HG02678 (cell line): Measurements from ENCODE around the gene MYOM1.
"Not testable (repeated sequence)": the region's sequence is repeated elsewhere in the genome, so short reads cannot be mapped to it uniquely, and the experiment has no call there.

Experiments
- ATAC-seq: cut with Tn5 transposase; IDR thresholded peaks from one replicate; pipeline ENCODE4 v1.9.1; 2021; ENCODE audit warnings: mild to moderate bottlenecking, moderate library complexity; ENCODE audit not compliant: unreplicated experiment

Gene MYOM1

DNA sequence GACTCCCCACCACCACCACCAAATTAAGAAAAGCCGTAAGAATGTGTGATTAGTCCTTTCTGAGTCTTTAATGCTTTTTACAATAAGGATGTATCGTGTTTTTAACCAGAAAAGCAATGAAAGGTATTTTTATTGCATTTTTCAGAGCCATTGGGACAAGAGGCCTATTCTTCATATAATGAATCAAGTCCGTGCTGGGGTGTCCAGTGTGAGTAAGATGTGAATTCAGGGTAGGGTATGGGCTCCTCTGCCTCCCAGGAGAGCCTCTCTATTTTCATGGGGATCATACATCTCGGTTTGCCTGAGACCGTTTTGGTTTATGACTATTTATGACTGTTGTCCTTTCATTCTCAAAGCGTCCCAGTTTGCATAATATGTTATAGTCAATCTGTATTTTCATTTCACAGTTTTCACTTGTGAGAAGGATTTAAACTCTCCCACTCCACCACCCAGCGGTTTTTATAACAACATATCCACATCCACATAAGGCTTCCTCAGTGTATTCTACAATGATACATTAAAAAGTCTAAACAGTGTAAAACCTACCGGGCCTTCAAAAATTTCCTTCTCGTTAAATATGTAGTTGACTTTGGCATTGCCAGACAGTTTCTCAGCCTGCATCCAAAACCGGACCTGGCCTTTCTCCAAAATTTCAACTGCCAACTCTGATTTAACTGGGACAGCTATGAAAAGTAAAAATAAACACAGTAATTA lies 126.0 kb downstream of the MYOM1 start:
- ATAC-seq, result no peak

DNA sequence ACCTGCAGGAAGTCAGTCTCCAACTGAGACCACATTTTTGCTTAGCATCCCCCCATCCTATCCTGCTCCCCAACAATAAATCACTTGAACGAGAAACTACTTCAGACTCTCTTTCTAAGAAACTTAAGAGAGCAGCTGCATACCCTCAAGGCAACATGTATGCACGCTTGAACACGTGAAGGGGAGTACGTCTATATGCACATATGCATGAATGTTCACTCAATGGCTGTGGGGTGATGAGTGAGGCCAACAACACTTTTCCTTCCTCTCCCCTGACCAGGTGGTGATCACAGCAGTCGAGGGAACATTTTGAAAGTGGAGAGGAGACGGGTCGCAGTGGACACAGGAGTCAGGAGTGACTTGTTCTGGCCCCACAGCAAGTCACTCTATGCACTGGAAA lies 127.0 kb downstream of the MYOM1 start:
- ATAC-seq, result no peak

- ATAC-seq, result no peak
Observed at GRCh38 chr18:3089579-3089978, 130.2 kb downstream of the MYOM1 start.

- ATAC-seq, result no peak
Observed at GRCh38 chr18:3088449-3088848, 131.3 kb downstream of the MYOM1 start.

GRCh38 chr18:3086871-3087270 lies 132.9 kb downstream of the MYOM1 start:
- no peak for ATAC-seq

DNA sequence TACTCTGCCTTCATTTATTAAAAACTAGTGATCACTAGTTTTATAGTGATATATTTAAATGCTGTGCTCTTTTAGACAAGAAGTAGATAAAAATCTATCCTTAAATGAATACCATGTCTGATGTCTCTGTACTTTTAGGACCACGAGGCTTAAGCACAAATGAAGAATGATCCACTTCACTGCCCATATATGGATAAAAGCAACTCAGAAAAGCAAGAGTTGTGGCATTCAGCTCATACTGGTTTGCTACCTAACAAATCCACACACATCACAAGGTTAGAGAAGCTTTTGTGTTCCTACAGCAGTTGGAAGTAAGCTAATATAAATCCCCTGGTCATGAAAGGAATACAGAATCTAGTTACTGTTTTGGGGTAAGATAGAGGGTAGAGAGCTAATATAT lies 134.2 kb downstream of the MYOM1 start:
- ATAC-seq, result no peak

- no peak for ATAC-seq
Observed at GRCh38 chr18:3084206-3084605, 135.6 kb downstream of the MYOM1 start.

GRCh38 chr18:3083766-3084165 lies 136.0 kb downstream of the MYOM1 start:
- ATAC-seq, result no peak

DNA sequence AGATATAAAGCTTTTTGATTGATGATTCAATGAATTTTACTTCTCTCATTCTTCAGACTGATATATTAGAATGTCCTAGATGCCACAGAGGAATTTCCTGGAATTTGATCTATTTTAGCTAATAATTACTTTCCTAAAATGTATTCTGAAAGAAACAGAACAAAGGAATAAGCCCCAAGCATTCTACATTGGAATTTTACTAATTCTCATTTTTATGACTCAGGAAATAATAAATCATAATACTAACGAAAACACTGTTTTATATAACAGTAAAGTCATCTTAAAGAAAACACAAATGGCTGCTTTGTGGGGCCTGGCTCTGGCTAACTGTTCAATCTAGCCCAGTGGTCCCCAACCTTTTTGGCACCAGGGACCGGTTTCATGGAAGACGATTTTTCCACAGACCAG lies 138.2 kb downstream of the MYOM1 start:
- no peak for ATAC-seq

- no peak for ATAC-seq
Observed at GRCh38 chr18:3079653-3080052, 140.1 kb downstream of the MYOM1 start.

GRCh38 chr18:3075491-3075890 lies 144.3 kb downstream of the MYOM1 start:
- no peak for ATAC-seq

GRCh38 chr18:3074087-3074486 lies 145.7 kb downstream of the MYOM1 start:
- no peak for ATAC-seq

DNA sequence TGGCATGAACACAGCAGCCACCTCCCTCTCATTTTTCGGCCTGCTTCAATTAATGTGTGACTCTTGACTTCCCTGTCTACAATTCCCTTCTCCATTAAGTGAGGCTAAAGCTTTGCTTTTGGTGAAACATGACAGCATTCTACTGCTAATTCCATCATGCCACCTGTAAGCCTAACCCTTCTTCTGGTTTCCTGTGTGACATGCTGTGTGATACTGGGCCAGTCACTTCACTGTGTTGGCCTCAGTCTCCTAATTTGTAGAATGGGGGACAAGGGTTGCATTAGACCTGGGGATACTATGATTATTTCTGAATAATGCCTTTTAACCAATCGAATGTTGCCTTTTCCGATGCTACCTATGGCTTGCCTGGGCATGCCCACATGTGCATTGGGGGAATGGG lies 146.4 kb downstream of the MYOM1 start:
- not testable (repeated sequence) for ATAC-seq

DNA sequence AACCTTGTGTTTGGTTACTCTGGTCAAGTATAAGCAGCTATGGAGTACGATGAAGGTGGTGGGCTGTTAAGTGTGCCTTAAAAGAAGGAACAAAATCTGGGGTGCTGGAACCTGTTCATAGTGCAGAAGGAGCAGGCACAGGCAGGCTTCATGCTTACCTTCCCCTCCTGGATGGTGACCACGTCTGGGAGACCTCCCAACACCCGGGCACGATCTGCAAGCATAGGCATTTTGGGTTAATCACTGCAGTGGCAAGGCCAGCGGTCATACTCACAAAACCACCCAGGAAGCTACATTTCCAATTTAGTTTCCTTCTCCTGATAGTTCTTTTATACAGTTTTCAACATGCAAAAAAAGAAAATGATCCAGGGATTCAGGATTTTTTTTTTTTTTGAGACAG lies 148.1 kb downstream of the MYOM1 start:
- no peak for ATAC-seq

DNA sequence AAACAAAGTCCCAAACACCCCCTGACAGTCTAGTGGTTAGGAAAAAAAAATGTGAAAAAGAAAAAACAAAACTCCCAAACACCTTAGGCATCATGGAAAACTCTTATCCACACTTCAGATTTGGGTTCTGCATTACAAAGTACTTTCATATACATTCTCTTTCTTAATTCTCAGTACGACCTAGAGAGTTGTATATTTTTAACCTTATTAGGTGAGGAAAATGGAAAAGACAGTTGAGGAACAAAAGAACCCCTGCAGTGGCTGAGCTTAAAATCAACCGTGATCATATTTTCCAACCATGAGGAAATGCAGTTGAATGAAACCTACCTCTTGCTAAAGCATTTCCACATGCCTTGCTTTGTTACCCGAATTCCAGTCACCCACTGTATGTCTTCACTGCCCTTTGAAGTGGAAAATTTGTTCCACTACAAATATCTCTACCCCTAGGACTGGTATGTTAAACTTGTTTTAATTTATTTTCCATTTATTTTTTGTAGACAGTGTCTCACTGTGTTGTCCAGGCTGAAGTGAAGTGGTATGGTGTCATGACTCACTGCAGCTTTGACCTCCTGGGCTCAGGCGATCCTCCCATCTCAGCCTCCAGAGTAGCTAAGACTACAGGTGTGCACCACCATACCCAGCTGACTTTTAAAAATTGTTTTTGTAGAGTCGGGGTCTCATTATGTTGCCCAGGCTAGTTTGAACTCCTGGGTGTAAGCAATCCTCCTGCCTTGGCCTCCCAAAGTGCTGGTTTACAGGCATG lies 149.9 kb downstream of the MYOM1 start:
- ATAC-seq, result no peak

DNA sequence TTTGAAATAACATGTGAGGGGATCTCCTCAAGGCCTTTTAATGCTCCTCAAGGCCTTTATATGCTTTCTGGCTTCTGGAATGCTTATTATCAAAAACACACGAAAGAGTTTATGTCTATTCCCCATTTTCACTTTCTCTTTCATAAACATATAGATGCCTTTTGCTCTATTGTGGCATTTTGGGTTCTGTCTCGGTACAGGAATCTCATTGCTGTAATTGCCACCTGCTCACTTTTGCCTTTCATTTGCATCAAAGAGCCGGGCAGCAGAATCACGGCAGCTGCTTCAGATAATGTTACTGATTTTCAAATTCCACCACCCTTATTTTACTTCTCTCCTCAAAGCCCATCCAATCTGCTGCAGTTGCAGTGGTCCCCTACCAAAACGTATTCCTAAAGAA lies 152.0 kb downstream of the MYOM1 start:
- no peak for ATAC-seq

- ATAC-seq, result no peak
Observed at GRCh38 chr18:3067165-3067661, 152.6 kb downstream of the MYOM1 start.

DNA sequence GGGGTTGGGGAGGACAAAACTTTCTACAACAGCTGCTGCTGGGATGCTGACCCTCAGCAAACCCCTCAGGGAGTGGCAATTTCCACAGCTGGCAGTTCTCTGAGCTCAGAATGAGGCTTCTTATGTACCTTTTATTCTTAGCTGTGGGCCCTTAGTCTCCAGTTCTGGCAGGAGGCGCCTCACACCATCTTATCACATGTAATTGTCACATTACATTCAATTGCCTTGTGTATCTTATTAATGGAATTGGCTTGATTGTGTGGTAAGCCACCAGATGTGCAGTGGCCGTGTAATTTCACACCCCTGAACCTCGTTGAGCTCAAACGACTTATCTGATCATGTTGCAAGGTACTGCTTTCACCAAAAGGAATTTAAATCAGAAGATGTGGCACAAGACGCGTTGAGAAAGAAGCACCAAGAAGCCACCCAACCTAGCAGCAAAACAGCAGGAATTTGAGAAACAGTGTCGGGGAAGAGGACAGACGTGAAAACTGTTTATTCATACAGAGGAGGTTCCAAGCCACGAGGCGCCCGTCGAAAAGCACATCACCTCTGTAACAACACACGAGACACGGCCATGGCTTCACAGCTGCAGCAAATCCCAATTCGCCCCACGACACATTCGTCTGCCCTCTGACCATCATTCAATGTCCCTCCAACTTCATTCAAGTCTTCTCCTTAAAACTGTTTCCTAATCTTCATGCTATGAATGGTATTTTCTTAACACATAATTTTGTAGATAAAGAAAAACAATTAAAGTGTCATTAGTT lies 153.2 kb downstream of the MYOM1 start:
- ATAC-seq, result no peak

DNA sequence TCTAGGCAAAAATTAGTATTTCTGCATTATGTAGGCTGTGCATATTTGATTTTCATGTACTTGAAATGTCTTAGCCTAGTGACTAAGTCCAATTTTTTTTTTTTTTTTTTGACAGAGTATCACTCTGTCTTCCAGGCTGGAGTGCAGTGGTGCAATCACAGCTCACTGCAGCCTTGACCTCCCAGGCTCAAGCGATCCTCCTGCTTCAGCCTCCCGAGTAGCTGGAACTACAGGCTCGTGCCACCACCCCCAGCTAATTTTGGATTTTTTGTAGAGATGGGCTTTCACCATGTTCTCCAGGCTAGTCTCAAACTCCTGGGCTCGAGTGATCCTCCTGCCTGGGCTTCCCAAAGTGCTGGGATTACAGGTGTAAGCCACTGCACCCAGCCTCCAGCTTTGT lies 156.0 kb downstream of the MYOM1 start:
- ATAC-seq, result not testable (repeated sequence)

DNA sequence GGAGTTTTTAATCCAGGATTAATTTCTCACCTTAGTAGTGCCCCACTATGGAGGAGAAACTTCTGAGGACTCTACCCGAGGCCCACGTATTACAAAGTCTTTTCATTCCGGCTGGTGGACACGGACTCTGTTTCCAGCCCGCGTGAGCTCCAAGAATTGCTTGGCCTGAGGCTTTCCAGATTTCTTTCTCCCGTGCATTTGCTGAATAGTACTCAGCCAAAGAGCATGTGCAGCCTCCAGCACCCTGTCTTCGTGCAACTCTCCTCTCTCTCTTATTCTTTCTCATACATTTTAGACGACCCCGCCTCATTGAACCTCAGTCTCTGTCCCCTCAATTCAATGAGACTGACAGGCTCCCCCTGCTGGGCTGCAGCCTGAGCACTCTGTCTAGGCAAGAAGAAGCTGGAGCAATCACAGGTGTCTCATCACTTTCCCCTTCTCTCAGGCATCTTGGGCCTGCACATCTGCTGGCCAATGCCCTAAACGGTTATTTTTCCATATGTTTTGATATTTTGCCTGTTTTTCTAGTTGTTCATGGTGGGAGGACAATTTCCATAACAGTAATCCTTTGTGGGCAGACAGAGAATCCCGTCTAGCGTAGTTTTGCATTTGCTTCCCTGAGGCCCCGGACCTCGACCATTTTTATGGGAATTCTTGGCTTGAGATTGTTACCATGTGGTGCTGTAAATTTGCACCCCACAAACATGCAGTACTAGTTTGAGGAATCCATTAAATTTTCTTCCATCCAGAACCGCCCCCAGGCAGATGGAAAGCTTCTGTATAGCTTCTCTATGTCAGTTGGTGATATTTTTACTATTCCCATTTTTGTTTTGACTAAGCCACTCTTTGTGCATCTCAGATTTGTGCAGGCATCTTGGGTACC lies 156.7 kb downstream of the MYOM1 start:
- peak; percentile 68 for ATAC-seq
